Hepatocyte (in vitro differentiated cells): ENCODE results near the gene SUMF1.

Experiments used
- CTCF ChIP-seq: fragments of 200-600 bp; sonication (generic); IDR thresholded peaks from 2 replicates; pipeline ENCODE4 v1.5.1; 2016; ENCODE audit warnings: antibody characterized with exemption, mild to moderate bottlenecking; ENCODE audit not compliant: poor library complexity
- EZH2 ChIP-seq: fragments of 200-600 bp; sonication (generic); IDR thresholded peaks from 2 replicates; pipeline ENCODE4 v1.6.1; 2016; ENCODE audit warnings: antibody characterized with exemption, mild to moderate bottlenecking, borderline replicate concordance

DNA sequence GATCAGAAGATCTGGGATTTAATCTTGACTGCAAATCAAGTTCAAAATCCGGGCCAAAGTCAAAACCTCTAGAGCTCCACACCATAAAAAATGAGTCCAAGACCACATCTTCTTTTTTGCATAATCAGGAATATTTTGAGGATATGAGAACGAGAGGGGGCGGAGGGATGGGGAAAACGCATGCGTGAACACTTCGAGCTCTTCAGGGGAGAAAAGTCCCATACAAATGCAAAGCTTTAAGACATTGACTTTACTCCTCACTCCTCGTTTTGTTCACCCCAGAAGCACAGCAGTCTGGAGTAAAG is 68.2 kb downstream of the SUMF1 start:
- no peak for TF ChIP-seq CTCF
- TF ChIP-seq EZH2: no peak
